GM23248 (cell line): Measurements from ENCODE around the gene VWA5B1.

Experiments used
- EZH2 ChIP-seq: fragments of 200-600 bp; sonication (generic); IDR thresholded peaks from 2 replicates; pipeline ENCODE4 v1.6.1; 2018; ENCODE audit warnings: antibody characterized with exemption, mild to moderate bottlenecking; ENCODE audit not compliant: insufficient read depth, poor library complexity, severe bottlenecking
- EZH2phosphoT487 ChIP-seq: fragments of 200-600 bp; sonication (generic); IDR thresholded peaks from 2 replicates; pipeline ENCODE4 v1.6.1; 2018; ENCODE audit warnings: antibody characterized with exemption, moderate library complexity, mild to moderate bottlenecking, low read depth; ENCODE audit not compliant: insufficient read depth

DNA sequence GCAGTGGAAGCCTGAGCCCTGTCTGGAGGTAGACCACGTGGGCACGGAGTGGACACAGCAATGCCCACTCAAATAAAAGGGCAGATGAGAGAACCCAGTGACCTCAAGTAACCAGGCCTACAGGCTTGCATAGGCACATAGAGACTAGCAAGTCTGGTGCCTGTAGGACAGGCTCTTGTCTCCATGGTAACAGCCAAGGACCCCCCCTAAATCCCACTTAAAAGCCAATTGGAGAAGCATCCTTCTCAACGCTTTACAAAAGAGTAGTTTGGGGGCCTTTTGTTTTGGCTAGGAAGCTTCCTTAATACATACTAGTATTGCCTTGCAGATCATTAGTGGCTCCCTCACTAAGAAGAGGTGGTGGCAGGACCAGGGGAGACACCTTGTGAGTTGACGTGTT, 63.9 kb downstream of the VWA5B1 start:
- TF ChIP-seq EZH2 (no peak), EZH2phosphoT487 (no peak)
